GM18951 (cell line): ENCODE measurements around the gene IL1RN.

Experiments used
- POLR2A ChIP-seq: IDR thresholded peaks from 4 replicates; pipeline ENCODE4 v1.6.1; 2011; ENCODE audit warnings: mild to moderate bottlenecking; ENCODE audit not compliant: insufficient read length, insufficient read depth; ENCODE audit errors: extremely low read depth
- in situ Hi-C: fragments of 300-500 bp; cut with MboI; formaldehyde crosslinking; loops from one replicate; pipeline ENCODE4 v1.12.0; 2022; ENCODE audit warnings: low sequenced_read_pairs, mixed read lengths, inconsistent platforms; ENCODE audit not compliant: unreplicated experiment

The IL1RN gene

GRCh38 chr2:113129519-113130078 lies 2.2 kb downstream of the IL1RN start:
- TF ChIP-seq POLR2A, result no peak
- in situ Hi-C loops, result no loop called here

- in situ Hi-C loops, result no loop called here
- TF ChIP-seq POLR2A, result no peak
Observed at GRCh38 chr2:113131352-113132185, 4.2 kb downstream of the IL1RN start.

GRCh38 chr2:113132414-113133021 lies 5.1 kb downstream of the IL1RN start:
- in situ Hi-C loops, result no loop called here
- TF ChIP-seq POLR2A, result no peak

- TF ChIP-seq POLR2A, result no peak
- in situ Hi-C loops, result no loop called here
Observed at GRCh38 chr2:113133704-113134598, 6.6 kb downstream of the IL1RN start.

GRCh38 chr2:113134717-113135116 lies 7.3 kb downstream of the IL1RN start:
- in situ Hi-C loops, result no loop called here
- TF ChIP-seq POLR2A, result no peak

- TF ChIP-seq POLR2A, result no peak
- in situ Hi-C loops, result no loop called here
Observed at GRCh38 chr2:113135317-113135716, 7.9 kb downstream of the IL1RN start.

GRCh38 chr2:113136828-113137775 lies 9.7 kb downstream of the IL1RN start:
- in situ Hi-C loops, result no loop called here
- no peak for TF ChIP-seq POLR2A

GRCh38 chr2:113137827-113138226 lies 10.4 kb downstream of the IL1RN start:
- TF ChIP-seq POLR2A, result no peak
- in situ Hi-C loops, result no loop called here

- in situ Hi-C loops, result no loop called here
- TF ChIP-seq POLR2A, result no peak
Observed at GRCh38 chr2:113138428-113139322, 11.3 kb downstream of the IL1RN start.

GRCh38 chr2:113141451-113141850 lies 14.1 kb downstream of the IL1RN start:
- TF ChIP-seq POLR2A, result no peak
- in situ Hi-C loops, result no loop called here

- no peak for TF ChIP-seq POLR2A
- in situ Hi-C loops, result no loop called here
Observed at GRCh38 chr2:113142290-113142689, 14.9 kb downstream of the IL1RN start.

- no peak for TF ChIP-seq POLR2A
- in situ Hi-C loops, result no loop called here
Observed at GRCh38 chr2:113144259-113144658, 16.9 kb downstream of the IL1RN start.
